ENCODE data around the gene CATSPERE.
A peak's percentile ranks its signal among the peaks of the same experiment; 100 is the strongest.
"Not testable (repeated sequence)": the region's sequence is repeated elsewhere in the genome, so short reads cannot be mapped to it uniquely, and the experiment has no call there.

The CATSPERE gene

GRCh38 chr1:244652623-244653438 lies 191.8 kb downstream of the CATSPERE start, which contains the start of gene DESI2:
TSS of gene DESI2 (plus strand) at chr1:244653126. CDS start at chr1:244653314, 188 bp downstream.
- Mint-ChIP-seq H3K4me3 (peak within 1 kb of the TSS; percentile 82), H3K4me1 (peaks cover 20% of the 10 kb centered on the region), H3K9me3 (no peaks in the 10 kb centered on the region), H3K27ac (no peak within 1 kb of the TSS), H3K36me3 (peaks cover 12% of the 10 kb centered on the region), H3K27me3 (no peaks in the 10 kb centered on the region)
- peak; percentile 98 for ATAC-seq

GRCh38 chr1:244653439-244654107 lies 192.5 kb downstream of the CATSPERE start:
- no peaks in the 10 kb centered on the region for H3K9me3 Mint-ChIP-seq
- no peaks in the 10 kb centered on the region for H3K27me3 Mint-ChIP-seq
- no peak overlapping the region for H3K4me3 Mint-ChIP-seq
- peaks cover 27% of the 10 kb centered on the region for H3K4me1 Mint-ChIP-seq
- ATAC-seq: no peak
- no peak overlapping the region for H3K27ac Mint-ChIP-seq
- H3K36me3 Mint-ChIP-seq: peaks cover 20% of the 10 kb centered on the region

DNA sequence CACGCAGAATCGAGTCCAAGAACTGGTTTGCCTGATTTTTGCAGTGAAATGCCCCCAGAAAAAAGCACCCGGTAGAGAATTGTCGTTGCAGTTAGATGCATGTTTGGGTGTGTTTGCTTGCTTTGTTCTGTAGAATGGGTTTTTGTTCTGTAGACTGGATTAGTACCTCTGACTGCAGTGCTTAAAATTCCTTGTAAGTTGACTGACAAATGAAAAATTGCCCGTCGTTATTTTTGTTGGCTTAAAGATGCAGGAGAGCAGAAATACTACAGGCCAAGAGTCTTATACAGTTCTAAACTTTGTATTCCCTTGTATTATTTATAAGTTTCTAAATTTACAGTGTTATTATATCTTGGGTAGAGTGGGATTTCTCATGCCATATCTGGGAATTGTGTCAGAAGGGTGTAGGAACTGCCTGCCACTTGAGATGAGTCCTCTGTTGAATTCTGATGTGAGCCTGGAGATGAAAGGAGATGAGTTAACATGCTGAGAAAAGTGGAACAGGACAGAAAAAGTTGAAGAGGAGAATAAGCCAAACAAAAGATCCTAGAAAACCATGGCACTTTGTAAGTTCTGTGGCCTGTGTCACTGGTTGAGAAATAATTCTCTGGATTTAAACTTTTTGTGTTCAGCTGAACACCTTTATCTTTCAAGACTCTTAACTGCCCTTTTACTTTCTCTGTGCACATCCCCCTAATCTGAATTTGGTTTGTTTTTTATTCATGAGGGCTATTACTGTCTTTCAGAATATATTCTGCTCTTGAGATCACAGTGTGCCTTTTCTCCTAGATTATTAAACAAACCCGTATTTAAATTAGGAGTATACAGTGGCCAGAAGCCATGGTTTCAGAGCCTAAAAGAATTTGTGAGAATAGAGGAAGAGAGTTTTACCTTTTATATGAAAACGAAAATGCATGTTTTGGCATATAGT lies 193.3 kb downstream of the CATSPERE start:
- Mint-ChIP-seq H3K27ac (no peak overlapping the region), H3K4me3 (no peak overlapping the region), H3K27me3 (no peaks in the 10 kb centered on the region), H3K36me3 (peaks cover 21% of the 10 kb centered on the region), H3K4me1 (peaks cover 28% of the 10 kb centered on the region), H3K9me3 (no peaks in the 10 kb centered on the region)
- no peak for ATAC-seq

DNA sequence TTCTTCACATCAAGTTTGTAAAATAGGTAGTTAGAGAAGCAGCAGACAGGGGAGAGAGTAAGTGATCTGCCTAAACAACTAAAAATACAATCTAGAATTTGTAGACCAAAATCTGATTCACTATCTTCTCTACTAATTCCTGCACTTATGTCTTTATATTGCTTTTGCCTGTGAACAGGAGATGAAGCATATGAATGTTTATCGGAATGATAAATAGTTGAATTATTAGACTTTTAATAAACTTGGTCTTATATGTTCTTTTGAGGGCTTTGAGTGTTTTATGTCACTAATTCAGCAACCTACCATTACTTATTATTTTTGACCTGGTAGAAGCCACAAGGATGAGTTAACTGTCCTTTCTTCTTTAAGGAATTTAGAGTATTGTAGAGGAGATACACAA lies 194.1 kb downstream of the CATSPERE start:
- Mint-ChIP-seq H3K27ac (no peak overlapping the region), H3K4me1 (peaks cover 28% of the 10 kb centered on the region), H3K9me3 (no peaks in the 10 kb centered on the region), H3K27me3 (no peaks in the 10 kb centered on the region), H3K4me3 (no peak overlapping the region), H3K36me3 (peaks cover 28% of the 10 kb centered on the region)
- ATAC-seq: no peak

GRCh38 chr1:244657421-244657820 lies 196.3 kb downstream of the CATSPERE start:
- ATAC-seq: no peak
- H3K27me3 Mint-ChIP-seq: no peaks in the 10 kb centered on the region
- peaks cover 22% of the 10 kb centered on the region for H3K4me1 Mint-ChIP-seq
- no peak overlapping the region for H3K4me3 Mint-ChIP-seq
- no peak overlapping the region for H3K27ac Mint-ChIP-seq
- H3K36me3 Mint-ChIP-seq: peaks cover 39% of the 10 kb centered on the region
- H3K9me3 Mint-ChIP-seq: no peaks in the 10 kb centered on the region

GRCh38 chr1:244659694-244660093 lies 198.6 kb downstream of the CATSPERE start:
- Mint-ChIP-seq H3K27me3 (no peaks in the 10 kb centered on the region), H3K9me3 (no peaks in the 10 kb centered on the region), H3K36me3 (peaks cover 39% of the 10 kb centered on the region), H3K4me1 (peaks cover 30% of the 10 kb centered on the region), H3K27ac (no peak overlapping the region), H3K4me3 (no peak overlapping the region)
- no peak for ATAC-seq

DNA sequence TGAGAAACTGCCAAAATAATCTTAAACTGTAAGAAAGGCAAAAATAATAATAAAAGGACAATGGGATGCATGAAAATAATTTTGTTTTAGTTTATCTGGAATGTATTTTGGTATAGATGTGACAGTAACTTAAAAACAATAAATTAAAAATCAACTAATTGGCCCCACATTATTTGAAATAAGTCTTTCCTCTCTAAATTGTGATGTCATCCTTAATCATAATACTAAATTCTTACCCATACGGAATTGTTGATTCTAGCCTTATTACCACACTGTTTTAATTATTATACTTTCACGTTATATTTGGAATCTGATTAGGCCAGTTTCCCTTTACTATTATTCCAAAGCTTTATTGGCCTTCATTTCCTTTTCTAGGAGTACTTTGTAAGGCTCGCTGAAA lies 199.5 kb downstream of the CATSPERE start:
- Mint-ChIP-seq H3K27ac (no peak overlapping the region), H3K9me3 (no peaks in the 10 kb centered on the region), H3K36me3 (peaks cover 39% of the 10 kb centered on the region), H3K27me3 (no peaks in the 10 kb centered on the region), H3K4me3 (no peak overlapping the region), H3K4me1 (peaks cover 30% of the 10 kb centered on the region)
- ATAC-seq: no peak

- Mint-ChIP-seq H3K4me1 (peaks cover 30% of the 10 kb centered on the region), H3K36me3 (peaks cover 38% of the 10 kb centered on the region)
- ATAC-seq, H3K9me3 Mint-ChIP-seq, H3K27ac Mint-ChIP-seq, H3K27me3 Mint-ChIP-seq, H3K4me3 Mint-ChIP-seq: not testable (repeated sequence)
Measured at GRCh38 chr1:244661569-244662312, 200.7 kb downstream of the CATSPERE start.

DNA sequence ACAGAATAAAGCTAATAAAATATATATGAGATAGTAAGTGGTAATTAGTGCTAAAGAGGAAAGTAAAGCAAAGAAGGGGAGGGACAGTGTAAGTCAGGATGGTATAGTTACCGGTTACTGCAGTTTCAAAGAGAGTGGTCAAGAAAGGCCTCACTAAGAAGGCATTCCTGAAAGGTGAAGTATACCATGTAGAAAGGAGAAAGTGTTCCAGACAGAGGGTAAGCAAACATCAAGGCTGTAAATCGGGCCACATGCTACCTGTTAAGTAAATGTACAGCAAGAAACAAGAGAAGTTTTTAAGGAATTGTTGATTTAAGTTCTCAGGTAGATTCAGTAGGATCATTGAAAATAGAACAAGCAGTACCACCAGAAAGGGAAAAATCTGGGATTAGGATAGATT lies 201.5 kb downstream of the CATSPERE start:
- H3K4me1 Mint-ChIP-seq: peaks cover 23% of the 10 kb centered on the region
- peaks cover 29% of the 10 kb centered on the region for H3K36me3 Mint-ChIP-seq
- H3K27ac Mint-ChIP-seq: peak overlapping the region; percentile 58
- no peaks in the 10 kb centered on the region for H3K9me3 Mint-ChIP-seq
- peak overlapping the region; percentile 55 for H3K4me3 Mint-ChIP-seq
- no peaks in the 10 kb centered on the region for H3K27me3 Mint-ChIP-seq
- no peak for ATAC-seq

- Mint-ChIP-seq H3K27ac (no peak overlapping the region), H3K36me3 (peaks cover 18% of the 10 kb centered on the region), H3K4me1 (peaks cover 13% of the 10 kb centered on the region), H3K4me3 (no peak overlapping the region), H3K27me3 (no peaks in the 10 kb centered on the region), H3K9me3 (no peaks in the 10 kb centered on the region)
- ATAC-seq: no peak
Measured at GRCh38 chr1:244664353-244664752, 203.3 kb downstream of the CATSPERE start.

DNA sequence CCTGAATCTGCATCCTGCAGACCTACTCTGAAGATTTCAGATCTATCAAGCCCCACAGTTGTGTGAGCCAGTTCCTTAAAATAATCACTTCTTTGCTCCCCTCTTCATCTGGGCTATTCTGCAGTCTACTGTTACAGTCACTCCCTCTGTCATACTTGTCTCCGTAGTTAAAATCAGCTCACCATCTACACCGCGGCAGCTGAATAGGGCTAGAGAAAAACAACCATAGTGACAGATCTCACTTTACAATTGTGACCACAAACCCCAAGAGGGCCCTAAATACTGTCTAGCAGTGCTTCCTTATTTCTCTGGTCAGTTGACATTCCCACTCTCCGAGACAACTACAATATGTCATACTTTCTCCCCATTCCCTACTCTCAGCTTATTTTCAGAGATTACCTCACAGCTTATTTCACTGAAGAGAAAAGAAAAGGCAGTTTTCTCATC lies 204.7 kb downstream of the CATSPERE start:
- ATAC-seq: peak; percentile 96

DNA sequence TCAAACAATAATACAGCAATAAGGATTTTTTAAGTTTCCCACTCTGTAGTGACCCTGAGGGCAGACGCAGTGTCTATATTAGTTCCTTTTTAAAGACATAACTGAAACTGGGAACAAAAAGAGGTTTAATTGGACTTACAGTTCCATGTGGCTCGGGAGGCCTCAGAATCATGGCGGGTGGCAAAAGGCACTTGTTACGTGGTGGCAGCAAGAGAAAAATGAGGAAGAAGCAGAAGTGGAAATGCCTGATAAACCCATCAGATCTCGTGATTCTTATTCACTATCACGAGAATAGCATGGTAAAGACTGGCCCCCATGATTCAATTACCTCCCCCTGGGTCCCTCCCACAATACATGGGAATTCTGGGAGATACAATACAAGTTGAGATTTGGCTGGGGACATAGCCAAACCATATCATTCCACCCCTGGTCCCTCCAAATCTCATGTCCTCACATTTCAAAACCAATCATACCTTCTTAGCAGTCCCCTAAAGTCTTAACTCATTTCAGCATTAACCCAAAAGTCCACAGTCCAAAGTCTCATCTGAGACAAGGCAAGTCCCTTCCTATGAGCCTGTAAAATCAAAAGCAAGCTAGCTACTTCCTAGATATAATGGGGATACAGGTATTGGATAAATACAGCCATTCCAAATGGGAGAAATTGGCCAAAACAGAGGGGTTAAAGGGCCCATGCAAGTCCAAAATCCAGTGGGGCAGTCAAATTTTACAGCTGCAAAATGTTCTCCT lies 205.8 kb downstream of the CATSPERE start:
- not testable (repeated sequence) for H3K9me3 Mint-ChIP-seq, H3K4me3 Mint-ChIP-seq, H3K27ac Mint-ChIP-seq, H3K27me3 Mint-ChIP-seq, ATAC-seq
- Mint-ChIP-seq H3K4me1 (peaks cover 22% of the 10 kb centered on the region), H3K36me3 (peaks cover 15% of the 10 kb centered on the region)

More for the DNA sequence above, 204.7 kb downstream of the CATSPERE start:
- Mint-ChIP-seq H3K4me3 (no peak overlapping the region), H3K27ac (no peak overlapping the region), H3K9me3 (no peaks in the 10 kb centered on the region), H3K4me1 (peaks cover 14% of the 10 kb centered on the region), H3K27me3 (no peaks in the 10 kb centered on the region), H3K36me3 (peaks cover 12% of the 10 kb centered on the region)

DNA sequence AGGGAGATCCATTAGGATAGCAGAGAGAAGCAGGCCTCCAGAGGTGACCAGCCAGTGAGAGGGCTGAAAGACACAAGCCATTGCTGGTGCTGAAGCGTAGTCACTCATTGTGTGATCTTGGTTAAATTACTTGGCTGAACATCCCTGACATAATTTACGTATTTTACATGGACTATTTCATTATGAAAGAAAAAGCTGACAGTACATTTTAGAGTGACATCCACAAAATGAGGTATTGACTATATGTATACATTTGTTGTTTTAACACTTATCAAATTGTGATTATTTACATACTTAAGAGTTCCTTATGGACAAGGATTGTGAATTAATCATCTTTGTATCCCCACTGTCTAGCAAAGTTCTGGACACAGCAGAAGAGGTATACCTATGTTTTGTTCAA lies 206.7 kb downstream of the CATSPERE start:
- Mint-ChIP-seq H3K4me1 (peaks cover 16% of the 10 kb centered on the region), H3K27me3 (no peaks in the 10 kb centered on the region)

More for the DNA sequence above, 206.7 kb downstream of the CATSPERE start:
- H3K27ac Mint-ChIP-seq: no peak overlapping the region
- no peak overlapping the region for H3K4me3 Mint-ChIP-seq
- H3K36me3 Mint-ChIP-seq: peaks cover 15% of the 10 kb centered on the region
- ATAC-seq: no peak
- H3K9me3 Mint-ChIP-seq: no peaks in the 10 kb centered on the region
